Natural killer cell treated with Interleukin-12 subunit alpha and Interleukin-12 subunit beta and Interleukin-15 and Interleukin-18, amount 100 ng/mL, for 72 hours (primary cell): Measurements from ENCODE around the gene SLC30A7. TPM values are rescaled to one million over a fixed set of nuclear protein-coding genes. Genes with fewer than 3 reads are reported as not detected.
A peak's percentile ranks its signal among the peaks of the same experiment; 100 is the strongest.

ENCODE experiments used
- ATAC-seq, 2 donors: fragments of 150-1000 bp; cut with Tn5 transposase in 1 of 2; sonication (Bioruptor Pico), chemical (Tn5 transposase) in 1 of 2; 2 replicates each; pipeline ENCODE4 v1.10.0; 2021
- DNase-seq: peaks from one replicate; pipeline ENCODE4 v3.0.0; 2022; ENCODE audit warnings: low spot score
- H3K27ac Mint-ChIP-seq, 2 donors: 1 replicate in 1 of 2; 2 replicates in 1 of 2; pipeline ENCODE4 v1.8.0; 2022; ENCODE audit warnings: mixed read lengths in 2 of 2, mild to moderate bottlenecking in 1 of 2, moderate library complexity in 1 of 2
- H3K27me3 Mint-ChIP-seq, 2 donors: 1 replicate in 1 of 2; 2 replicates in 1 of 2; pipeline ENCODE4 v1.8.0; 2022; ENCODE audit warnings: mixed read lengths in 2 of 2
- H3K36me3 Mint-ChIP-seq: one replicate; pipeline ENCODE4 v1.8.0; 2022; ENCODE audit warnings: mixed read lengths
- H3K4me1 Mint-ChIP-seq, 2 donors: 1 replicate in 1 of 2; 2 replicates in 1 of 2; pipeline ENCODE4 v1.8.0; 2022; ENCODE audit warnings: low read depth in 2 of 2, mixed read lengths in 2 of 2, mild to moderate bottlenecking in 1 of 2
- H3K4me3 Mint-ChIP-seq: one replicate; pipeline ENCODE4 v1.8.0; 2022; ENCODE audit warnings: mixed read lengths
- H3K9me3 Mint-ChIP-seq: 2 replicates; pipeline ENCODE4 v1.8.0; 2022; ENCODE audit warnings: mixed read lengths
- total RNA-seq, 2 donors: library from RNA; stranded (reverse); gene quantifications; one replicate each; pipeline ENCODE4 v1.2.3, GENCODE V29; 2022

The SLC30A7 gene
- total RNA-seq, 2 donors from 2014 or later: 54.6 to 66.2 TPM

DNA sequence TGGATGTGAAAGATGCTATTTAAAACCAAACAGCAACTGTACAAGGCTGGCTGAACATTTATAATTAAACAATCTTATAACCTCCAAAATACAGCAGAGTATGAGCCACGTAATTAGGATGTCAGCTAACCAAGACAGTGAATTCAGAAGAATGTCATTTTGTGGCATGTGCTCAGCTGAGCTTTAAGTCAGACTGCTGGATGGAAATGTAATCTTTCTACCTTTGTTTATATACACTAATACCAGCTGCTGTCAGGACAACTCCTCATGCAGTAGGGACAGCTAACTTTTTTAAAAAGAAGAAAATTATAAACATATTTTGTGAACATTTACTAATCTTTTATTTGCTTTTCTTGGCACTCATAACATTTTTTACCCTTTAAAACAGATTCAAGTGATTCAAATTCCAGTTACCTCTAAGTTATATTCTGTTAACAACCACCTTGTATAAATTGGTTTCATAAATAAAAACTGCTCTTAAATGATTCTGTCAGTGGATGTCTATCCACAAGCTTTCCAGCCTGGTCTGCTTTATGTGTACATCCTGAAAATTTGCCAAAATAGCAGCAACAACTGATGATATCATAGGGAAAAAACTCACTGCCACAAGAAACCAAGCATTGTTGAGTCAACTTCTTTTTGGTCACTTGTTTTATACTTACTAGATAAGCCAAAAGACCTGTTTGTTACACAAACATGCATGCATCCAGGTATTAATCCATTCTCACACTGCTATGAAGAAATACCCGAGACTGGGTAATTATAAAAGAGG, 93.6 kb downstream of the SLC30A7 start:
- Mint-ChIP-seq H3K36me3 (peaks cover 33% of the 10 kb centered on the region), H3K4me1 (peaks cover 4 to 5% of the 10 kb centered on the region in 2 donors), H3K27ac (no peak overlapping the region), H3K27me3 (no peaks in the 10 kb centered on the region), H3K4me3 (no peak overlapping the region), H3K9me3 (no peaks in the 10 kb centered on the region)
- no peak for ATAC-seq
- DNase-seq: no peak

DNA sequence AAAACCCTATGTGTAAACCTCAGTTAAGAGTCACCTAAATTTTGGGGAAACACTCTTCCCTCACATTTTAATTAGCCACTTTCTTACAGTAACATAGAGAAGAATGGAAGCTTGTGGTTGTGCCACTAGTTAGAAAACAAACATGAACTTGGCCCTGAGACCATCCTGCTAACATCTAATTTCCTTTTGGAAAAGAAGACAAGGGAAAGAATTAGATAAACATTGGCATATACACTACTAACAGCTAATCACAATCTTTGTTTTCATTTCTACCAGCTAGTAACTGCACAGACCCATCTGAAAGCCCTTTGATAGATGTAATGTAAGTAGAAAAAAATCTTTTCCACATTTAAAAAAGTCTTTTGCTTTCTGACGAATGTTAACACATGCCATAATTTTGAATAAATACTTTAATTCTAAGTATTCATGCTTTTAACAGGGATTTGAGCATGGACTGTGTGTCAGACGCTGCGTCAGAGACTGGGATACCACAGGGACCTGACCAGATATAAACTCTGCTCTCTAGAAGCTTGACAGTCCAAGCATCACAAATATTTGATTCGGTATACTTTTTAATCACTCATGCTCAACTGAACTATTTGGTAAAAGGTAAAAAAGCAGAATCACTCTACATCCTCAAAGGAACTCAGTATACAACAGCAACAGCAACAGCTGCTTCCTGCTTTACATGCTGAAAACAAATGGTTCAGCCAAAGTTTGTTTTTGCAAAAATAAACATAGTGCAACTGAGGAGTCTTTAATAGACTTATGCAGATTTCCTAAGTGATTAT, 99.5 kb downstream of the SLC30A7 start:
- H3K27me3 Mint-ChIP-seq: no peaks in the 10 kb centered on the region
- ATAC-seq: no peak
- peaks cover 22% of the 10 kb centered on the region for H3K36me3 Mint-ChIP-seq
- H3K9me3 Mint-ChIP-seq: no peaks in the 10 kb centered on the region
- H3K4me1 Mint-ChIP-seq: peaks cover 0 to 2% of the 10 kb centered on the region in 2 donors
- H3K4me3 Mint-ChIP-seq: no peak overlapping the region
- no peak overlapping the region for H3K27ac Mint-ChIP-seq
- DNase-seq: no peak

- no peak for ATAC-seq
- Mint-ChIP-seq H3K4me3 (no peak overlapping the region), H3K9me3 (no peaks in the 10 kb centered on the region), H3K27ac (no peak overlapping the region), H3K4me1 (peaks cover 0 to 5% of the 10 kb centered on the region in 2 donors), H3K27me3 (no peaks in the 10 kb centered on the region), H3K36me3 (peaks cover 15% of the 10 kb centered on the region)
- DNase-seq: no peak
Observed at GRCh38 chr1:100998426-100998825, 102.5 kb downstream of the SLC30A7 start.

DNA sequence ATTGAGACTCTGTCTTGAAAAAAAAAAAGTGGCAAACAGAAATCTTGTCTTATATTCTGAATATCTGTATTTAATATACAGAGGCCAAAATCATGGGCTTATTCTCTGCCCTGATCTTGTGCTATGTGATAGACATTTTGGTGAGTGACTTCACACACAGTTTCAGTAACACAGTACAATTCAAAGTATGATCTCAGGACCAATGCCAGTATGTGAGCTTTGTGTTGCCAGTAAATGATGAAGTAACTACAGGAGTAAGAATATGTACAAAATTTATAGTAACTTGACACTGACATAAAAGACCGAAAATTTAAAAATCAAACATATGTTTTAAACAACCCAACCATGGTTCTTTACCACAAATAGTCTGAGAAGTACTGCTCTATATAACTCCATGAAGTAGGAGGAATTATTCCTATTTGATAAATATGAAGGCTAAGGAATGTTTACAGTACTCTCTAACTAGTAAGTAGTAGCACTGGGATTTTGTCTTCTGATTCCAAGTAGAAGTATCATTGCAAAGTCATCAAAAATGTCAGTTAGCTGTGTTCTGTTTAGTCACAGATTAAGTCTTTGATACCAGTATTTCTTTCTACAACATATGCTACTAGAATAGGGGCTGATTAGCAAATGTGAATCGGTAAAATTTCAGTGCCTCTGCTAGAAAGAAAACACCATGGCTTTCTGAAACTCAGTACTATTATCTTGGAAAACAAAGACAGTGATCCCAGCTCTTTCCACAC, 104.4 kb downstream of the SLC30A7 start:
- peaks cover 19% of the 10 kb centered on the region for H3K36me3 Mint-ChIP-seq
- no peak for ATAC-seq
- no peak for DNase-seq
- no peak overlapping the region for H3K27ac Mint-ChIP-seq
- H3K4me3 Mint-ChIP-seq: no peak overlapping the region
- peaks cover 7 to 13% of the 10 kb centered on the region in 2 donors for H3K4me1 Mint-ChIP-seq
- no peaks in the 10 kb centered on the region for H3K9me3 Mint-ChIP-seq
- no peaks in the 10 kb centered on the region for H3K27me3 Mint-ChIP-seq

GRCh38 chr1:101002551-101002950, 106.7 kb downstream of the SLC30A7 start:
- Mint-ChIP-seq H3K27ac (no peak overlapping the region), H3K27me3 (no peaks in the 10 kb centered on the region), H3K36me3 (peaks cover 26% of the 10 kb centered on the region), H3K4me1 (peaks cover 18 to 19% of the 10 kb centered on the region in 2 donors), H3K4me3 (no peak overlapping the region), H3K9me3 (peaks cover 2% of the 10 kb centered on the region)
- DNase-seq (no peak), ATAC-seq (no peak)

GRCh38 chr1:101003012-101003650, 107.2 kb downstream of the SLC30A7 start:
- no peak for ATAC-seq
- Mint-ChIP-seq H3K27ac (no peak overlapping the region), H3K4me1 (peaks cover 18 to 19% of the 10 kb centered on the region in 2 donors), H3K4me3 (no peak overlapping the region), H3K9me3 (peaks cover 2% of the 10 kb centered on the region), H3K27me3 (no peaks in the 10 kb centered on the region), H3K36me3 (peaks cover 22% of the 10 kb centered on the region)
- DNase-seq: no peak

GRCh38 chr1:101004061-101004460, 108.2 kb downstream of the SLC30A7 start:
- peaks cover 18 to 25% of the 10 kb centered on the region in 2 donors for H3K4me1 Mint-ChIP-seq
- ATAC-seq (peak; percentile 57 to 72), DNase-seq (no peak)
- no peak overlapping the region for H3K27ac Mint-ChIP-seq
- peaks cover 2% of the 10 kb centered on the region for H3K9me3 Mint-ChIP-seq
- H3K36me3 Mint-ChIP-seq: peaks cover 30% of the 10 kb centered on the region
- no peak overlapping the region for H3K4me3 Mint-ChIP-seq
- no peaks in the 10 kb centered on the region for H3K27me3 Mint-ChIP-seq

DNA sequence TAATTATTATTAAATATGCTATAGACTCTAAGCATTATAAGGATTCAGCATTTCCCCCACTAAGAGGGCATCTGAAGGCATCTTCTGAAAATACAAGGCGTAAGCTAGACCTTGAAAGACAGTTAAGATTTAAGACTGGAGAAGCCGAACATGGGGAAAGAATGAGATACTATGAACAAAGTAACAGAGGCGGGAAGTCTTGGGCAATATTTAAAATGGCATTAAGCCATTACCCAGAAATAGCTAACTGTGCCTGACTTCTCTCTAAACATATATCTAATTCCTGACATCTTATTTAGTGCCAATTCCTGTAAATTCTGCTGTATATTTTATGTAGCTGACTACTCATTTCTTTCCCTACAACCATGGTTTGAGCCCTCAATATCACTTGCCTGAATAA, 108.8 kb downstream of the SLC30A7 start:
- no peaks in the 10 kb centered on the region for H3K27me3 Mint-ChIP-seq
- peaks cover 18 to 25% of the 10 kb centered on the region in 2 donors for H3K4me1 Mint-ChIP-seq
- peaks cover 2% of the 10 kb centered on the region for H3K9me3 Mint-ChIP-seq
- no peak overlapping the region for H3K27ac Mint-ChIP-seq
- ATAC-seq: no peak
- H3K36me3 Mint-ChIP-seq: peaks cover 30% of the 10 kb centered on the region
- no peak for DNase-seq
- H3K4me3 Mint-ChIP-seq: no peak overlapping the region

GRCh38 chr1:101005183-101005582, 109.3 kb downstream of the SLC30A7 start:
- H3K4me1 Mint-ChIP-seq: peaks cover 18 to 25% of the 10 kb centered on the region in 2 donors
- H3K27me3 Mint-ChIP-seq: no peaks in the 10 kb centered on the region
- peaks cover 28% of the 10 kb centered on the region for H3K36me3 Mint-ChIP-seq

DNA sequence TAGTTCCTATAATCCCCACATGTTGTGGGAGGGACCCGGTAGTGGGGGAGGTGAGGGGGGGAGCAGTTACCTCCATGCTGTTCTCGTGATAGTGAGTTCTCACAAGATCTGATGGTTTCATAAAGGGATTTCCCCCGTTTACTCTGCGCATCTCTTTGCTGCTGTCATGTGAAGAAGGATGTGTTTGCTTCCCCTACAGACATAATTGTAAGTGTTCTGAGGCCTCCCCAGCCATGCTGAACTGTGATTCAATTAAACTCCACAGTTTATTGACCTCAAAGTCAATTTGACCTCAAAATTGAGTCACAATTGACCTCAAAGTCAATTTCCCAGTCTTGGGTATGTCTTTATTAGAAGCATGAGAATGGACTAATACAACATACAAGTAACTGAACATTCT, 110.0 kb downstream of the SLC30A7 start:
- peaks cover 27% of the 10 kb centered on the region for H3K36me3 Mint-ChIP-seq
- H3K27me3 Mint-ChIP-seq: no peaks in the 10 kb centered on the region
- H3K9me3 Mint-ChIP-seq: peaks cover 2% of the 10 kb centered on the region
- H3K4me3 Mint-ChIP-seq: peak overlapping the region; percentile 57
- ATAC-seq (peak; percentile 64 to 70), DNase-seq (no peak)
- H3K27ac Mint-ChIP-seq: peak overlapping the region; percentile 65 to 83
- H3K4me1 Mint-ChIP-seq: peaks cover 18 to 25% of the 10 kb centered on the region in 2 donors

More at GRCh38 chr1:101005183-101005582, 109.3 kb downstream of the SLC30A7 start:
- H3K27ac Mint-ChIP-seq: peak overlapping the region; percentile 8 to 61
- DNase-seq (no peak), ATAC-seq (no peak)
- H3K9me3 Mint-ChIP-seq: peaks cover 2% of the 10 kb centered on the region
- peak overlapping the region; percentile 33 for H3K4me3 Mint-ChIP-seq

GRCh38 chr1:101006553-101006952, 110.7 kb downstream of the SLC30A7 start:
- Mint-ChIP-seq H3K4me3 (peak overlapping the region; percentile 7), H3K36me3 (peaks cover 25% of the 10 kb centered on the region), H3K4me1 (peaks cover 18 to 25% of the 10 kb centered on the region in 2 donors), H3K9me3 (peaks cover 2% of the 10 kb centered on the region), H3K27me3 (no peaks in the 10 kb centered on the region), H3K27ac (peak overlapping the region; percentile 65 to 83)
- ATAC-seq (peak; percentile 24 to 51), DNase-seq (no peak)

- H3K4me3 Mint-ChIP-seq: no peak overlapping the region
Observed at GRCh38 chr1:101008229-101008834, 112.4 kb downstream of the SLC30A7 start.

DNA sequence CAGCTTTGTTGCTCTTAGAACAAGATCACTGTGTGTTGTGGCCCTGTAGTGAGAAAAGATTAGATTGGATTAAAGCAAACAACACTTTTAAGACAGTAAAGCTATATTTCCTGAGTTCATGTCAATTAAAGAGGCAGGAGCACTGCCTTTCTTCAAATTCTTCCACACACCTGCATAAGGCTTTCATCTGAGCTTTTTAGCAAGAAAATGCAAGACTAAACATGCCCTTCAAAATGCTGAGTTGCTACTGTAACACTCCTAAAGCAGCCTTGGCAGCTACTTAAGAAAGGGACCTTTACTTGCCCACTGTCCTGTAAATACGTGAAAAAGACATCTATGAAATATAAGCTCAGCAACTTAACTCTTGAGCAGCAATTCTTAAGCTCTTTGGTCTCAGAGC, 117.9 kb downstream of the SLC30A7 start:
- Mint-ChIP-seq H3K4me3 (no peak overlapping the region), H3K4me1 (peaks cover 0 to 4% of the 10 kb centered on the region in 2 donors), H3K9me3 (no peaks in the 10 kb centered on the region), H3K36me3 (peaks cover 21% of the 10 kb centered on the region), H3K27me3 (no peaks in the 10 kb centered on the region), H3K27ac (no peak overlapping the region)
- no peak for ATAC-seq
- DNase-seq: no peak

More at GRCh38 chr1:101008229-101008834, 112.4 kb downstream of the SLC30A7 start:
- Mint-ChIP-seq H3K27me3 (no peaks in the 10 kb centered on the region), H3K27ac (no peak overlapping the region), H3K36me3 (peaks cover 33% of the 10 kb centered on the region), H3K9me3 (peaks cover 2% of the 10 kb centered on the region), H3K4me1 (peaks cover 18 to 22% of the 10 kb centered on the region in 2 donors)
- DNase-seq: no peak
- ATAC-seq: no peak
